Measurements from ENCODE around the gene ZNF267. TPM values are rescaled to one million over a fixed set of nuclear protein-coding genes. Genes with fewer than 3 reads are reported as not detected.
A peak's percentile ranks its signal among the peaks of the same experiment; 100 is the strongest.

Gene ZNF267
- total RNA-seq, 1 donor from 2014 or later: 12.9 TPM

DNA sequence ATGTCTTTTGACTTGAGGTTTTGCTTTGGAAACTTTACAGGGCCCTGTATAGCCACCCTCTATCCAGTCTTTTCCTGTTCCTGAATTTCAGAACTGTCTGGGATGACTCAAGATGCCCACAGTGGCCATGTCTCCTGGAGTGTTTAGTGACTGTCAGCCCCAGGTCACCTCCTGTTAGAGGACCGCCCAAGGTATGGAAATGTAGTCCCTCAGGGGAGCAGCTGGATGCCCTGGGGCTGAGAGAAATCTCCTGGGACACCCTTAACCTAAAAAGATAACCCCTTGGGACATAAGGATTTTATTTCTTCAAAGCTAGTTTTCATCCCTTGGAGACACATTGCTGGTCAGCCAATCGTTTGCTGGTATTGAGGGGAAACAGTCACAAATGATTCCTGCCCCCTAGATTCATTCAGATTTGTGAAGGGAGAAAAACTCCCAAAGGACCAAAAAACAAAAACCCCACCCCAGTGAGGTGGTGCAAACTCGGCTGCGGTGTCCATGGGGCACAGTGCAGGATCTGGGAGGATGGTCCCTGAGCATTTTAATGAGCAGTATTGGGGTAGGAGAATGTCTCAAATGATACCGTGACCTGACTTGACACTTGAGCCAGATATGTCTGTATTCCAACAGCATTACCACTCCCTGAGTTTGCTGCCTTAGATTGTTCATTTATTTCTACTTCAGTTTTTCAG lies 1.7 kb downstream of the ZNF267 start:
- no peak for DNase-seq (ENCODE audit: low spot score in 2 of 2, unreplicated experiment in 2 of 2)
- Mint-ChIP-seq H3K4me3 (peak overlapping the region; percentile 94), H3K9me3 (no peaks in the 10 kb centered on the region), H3K27me3 (ENCODE audit: low read depth) (peaks cover 7% of the 10 kb centered on the region), H3K27ac (peak overlapping the region; percentile 98), H3K4me1 (peaks cover 25% of the 10 kb centered on the region), H3K36me3 (peaks cover 2% of the 10 kb centered on the region)
- TF ChIP-seq, protein P1, sequence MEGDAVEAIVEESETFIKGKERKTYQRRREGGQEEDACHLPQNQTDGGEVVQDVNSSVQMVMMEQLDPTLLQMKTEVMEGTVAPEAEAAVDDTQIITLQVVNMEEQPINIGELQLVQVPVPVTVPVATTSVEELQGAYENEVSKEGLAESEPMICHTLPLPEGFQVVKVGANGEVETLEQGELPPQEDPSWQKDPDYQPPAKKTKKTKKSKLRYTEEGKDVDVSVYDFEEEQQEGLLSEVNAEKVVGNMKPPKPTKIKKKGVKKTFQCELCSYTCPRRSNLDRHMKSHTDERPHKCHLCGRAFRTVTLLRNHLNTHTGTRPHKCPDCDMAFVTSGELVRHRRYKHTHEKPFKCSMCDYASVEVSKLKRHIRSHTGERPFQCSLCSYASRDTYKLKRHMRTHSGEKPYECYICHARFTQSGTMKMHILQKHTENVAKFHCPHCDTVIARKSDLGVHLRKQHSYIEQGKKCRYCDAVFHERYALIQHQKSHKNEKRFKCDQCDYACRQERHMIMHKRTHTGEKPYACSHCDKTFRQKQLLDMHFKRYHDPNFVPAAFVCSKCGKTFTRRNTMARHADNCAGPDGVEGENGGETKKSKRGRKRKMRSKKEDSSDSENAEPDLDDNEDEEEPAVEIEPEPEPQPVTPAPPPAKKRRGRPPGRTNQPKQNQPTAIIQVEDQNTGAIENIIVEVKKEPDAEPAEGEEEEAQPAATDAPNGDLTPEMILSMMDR (IDR thresholded peaks at IDR 0.05; ENCODE audit: unreplicated experiment): no peak

DNA sequence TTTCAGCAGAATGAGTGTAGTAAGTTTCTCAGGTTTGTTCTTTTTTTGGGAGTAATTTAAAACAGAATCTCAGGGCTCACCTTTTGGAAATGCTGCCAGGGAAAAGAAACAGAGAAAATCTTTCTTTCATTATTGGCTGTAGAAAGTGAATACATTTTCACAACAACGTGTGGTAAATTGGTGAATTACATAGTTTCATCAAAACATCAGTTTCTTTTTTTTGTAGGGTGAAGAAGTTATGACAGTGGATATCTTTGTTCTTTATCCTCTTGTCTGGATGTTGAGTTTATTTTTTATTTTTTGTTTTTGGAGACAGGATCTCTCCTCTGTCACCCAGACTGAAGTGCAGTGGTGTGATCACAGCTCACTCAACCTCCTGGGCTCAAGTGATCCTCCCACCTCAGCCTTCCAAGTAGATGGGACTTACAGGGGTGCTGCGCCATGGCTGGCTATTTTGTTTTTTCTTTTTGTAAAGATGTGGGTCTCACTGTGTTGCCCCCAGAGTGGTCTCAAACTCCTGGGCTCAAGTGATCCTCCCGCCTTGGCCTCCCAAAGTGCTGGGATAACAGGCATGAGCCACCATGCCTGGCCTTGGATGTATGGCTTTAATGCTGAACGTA lies 2.4 kb downstream of the ZNF267 start:
- no peaks in the 10 kb centered on the region for H3K9me3 Mint-ChIP-seq
- peaks cover under 1% of the 10 kb centered on the region for H3K27me3 Mint-ChIP-seq (ENCODE audit: low read depth)
- DNase-seq (ENCODE audit: low spot score in 2 of 2, unreplicated experiment in 2 of 2): no peak
- no peak overlapping the region for H3K4me3 Mint-ChIP-seq
- peaks cover 29% of the 10 kb centered on the region for H3K4me1 Mint-ChIP-seq
- H3K36me3 Mint-ChIP-seq: peaks cover 2% of the 10 kb centered on the region
- TF ChIP-seq, protein P1 (IDR thresholded peaks at IDR 0.05; ENCODE audit: unreplicated experiment): no peak
- no peak overlapping the region for H3K27ac Mint-ChIP-seq

DNA sequence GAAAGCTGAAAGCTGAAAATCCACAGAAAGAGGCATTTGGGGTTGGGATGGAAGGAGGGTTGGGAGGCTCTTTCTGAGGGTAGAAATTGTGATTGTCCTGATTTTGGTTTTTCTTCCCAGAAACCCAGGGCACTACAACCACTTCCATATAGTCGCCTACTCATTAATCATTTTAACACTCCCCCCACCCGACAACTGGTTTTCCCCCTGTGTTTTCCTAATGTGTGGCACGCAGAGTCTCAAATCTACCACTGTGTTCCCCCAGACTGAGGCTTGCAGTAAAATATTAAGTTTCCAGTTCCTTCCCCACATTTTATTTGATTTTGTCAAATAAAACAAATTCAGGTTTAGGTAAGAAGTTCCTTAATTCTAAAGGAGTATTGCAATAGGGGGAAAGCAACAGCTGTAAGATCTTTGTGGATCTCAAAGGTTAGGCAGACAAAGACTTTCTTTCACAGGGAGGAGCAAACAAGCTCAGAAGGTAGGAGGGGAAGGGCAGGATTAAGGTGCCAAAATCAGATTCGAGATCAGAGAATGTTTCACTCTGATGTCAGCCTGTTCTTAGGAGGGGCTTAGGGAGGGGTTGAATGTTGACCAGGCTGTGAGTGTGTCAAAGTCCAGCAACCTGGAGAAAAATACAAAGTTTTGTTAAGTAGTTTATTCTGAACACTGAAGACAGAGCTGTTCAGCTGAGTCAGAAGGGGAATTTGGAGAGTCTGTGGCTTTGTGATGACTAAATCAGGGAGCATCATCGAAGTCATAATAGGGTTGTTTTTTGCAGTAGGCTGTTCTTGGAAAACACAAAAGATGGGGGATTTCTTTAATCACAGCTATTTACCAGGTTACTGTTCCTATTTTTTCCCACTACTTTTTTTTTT lies 3.6 kb downstream of the ZNF267 start:
- Mint-ChIP-seq H3K4me1 (peaks cover 29% of the 10 kb centered on the region), H3K36me3 (peaks cover 2% of the 10 kb centered on the region), H3K4me3 (no peak overlapping the region), H3K9me3 (no peaks in the 10 kb centered on the region), H3K27ac (peak overlapping the region; percentile 28), H3K27me3 (ENCODE audit: low read depth) (no peaks in the 10 kb centered on the region)
- TF ChIP-seq, protein P1 (IDR thresholded peaks at IDR 0.05; ENCODE audit: unreplicated experiment): no peak
- DNase-seq (ENCODE audit: low spot score in 2 of 2, unreplicated experiment in 2 of 2): no peak

DNA sequence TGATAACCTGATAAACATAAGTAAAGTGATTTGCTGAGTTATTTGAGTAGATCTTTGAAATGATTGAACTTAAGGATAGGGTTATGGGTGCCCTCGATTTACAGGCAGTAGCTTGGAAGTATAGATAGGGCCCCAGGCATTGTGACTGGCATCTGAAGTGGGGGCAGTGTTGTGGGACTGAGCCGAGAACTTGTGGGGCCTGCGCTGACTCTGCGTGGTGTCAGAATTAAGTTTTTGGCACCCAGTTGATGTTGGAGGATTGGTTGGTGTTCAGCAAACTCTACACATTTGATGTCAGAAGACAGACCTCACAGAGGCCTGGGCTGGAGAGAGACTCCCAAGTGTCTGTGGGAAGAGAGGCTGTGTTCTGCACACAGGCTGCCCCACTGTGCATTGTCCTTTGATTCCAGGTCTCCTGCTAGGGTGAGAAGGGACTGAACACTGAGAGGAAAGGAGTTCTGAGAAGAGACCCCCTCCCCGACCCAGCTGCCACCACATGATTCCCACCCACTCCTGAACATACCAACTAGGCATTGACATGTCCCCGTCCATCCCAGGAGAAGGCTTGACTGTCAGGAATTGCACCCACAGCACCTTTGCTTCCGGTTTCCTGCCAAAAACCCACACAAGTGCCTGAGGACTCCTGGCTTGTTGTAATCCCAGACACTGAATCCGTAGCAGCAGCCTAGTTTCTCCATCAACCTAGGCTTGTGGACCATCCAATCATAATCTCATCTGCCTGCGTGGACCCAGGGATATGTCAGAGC lies 4.5 kb downstream of the ZNF267 start:
- no peaks in the 10 kb centered on the region for H3K9me3 Mint-ChIP-seq
- no peaks in the 10 kb centered on the region for H3K27me3 Mint-ChIP-seq (ENCODE audit: low read depth)
- peaks cover 29% of the 10 kb centered on the region for H3K4me1 Mint-ChIP-seq
- no peak overlapping the region for H3K4me3 Mint-ChIP-seq
- peaks cover 2% of the 10 kb centered on the region for H3K36me3 Mint-ChIP-seq
- DNase-seq (ENCODE audit: low spot score in 2 of 2, unreplicated experiment in 2 of 2): no peak
- H3K27ac Mint-ChIP-seq: peak overlapping the region; percentile 17
- TF ChIP-seq, protein P1 (IDR thresholded peaks at IDR 0.05; ENCODE audit: unreplicated experiment): no peak

DNA sequence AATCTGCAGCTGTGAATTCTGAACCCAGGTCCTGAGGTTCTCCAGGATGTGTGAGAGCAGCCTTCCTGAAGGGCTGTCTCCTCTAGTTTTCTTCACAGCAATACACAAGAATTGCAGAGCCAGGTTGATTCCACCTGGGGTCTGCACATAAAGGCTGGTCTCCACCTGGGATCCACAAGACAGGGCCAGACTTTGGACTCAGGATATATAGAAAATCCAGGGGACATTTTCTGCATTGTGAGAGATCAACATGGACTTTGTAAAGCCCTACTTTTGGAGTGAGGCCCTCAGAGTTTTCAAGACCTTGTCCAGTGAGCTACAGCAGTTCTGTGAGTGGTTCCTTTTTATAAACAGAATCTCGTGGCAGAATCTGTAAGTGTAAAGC lies 6.3 kb downstream of the ZNF267 start:
- Mint-ChIP-seq H3K36me3 (peaks cover 5% of the 10 kb centered on the region), H3K27me3 (ENCODE audit: low read depth) (no peaks in the 10 kb centered on the region), H3K4me1 (peaks cover 23% of the 10 kb centered on the region), H3K9me3 (no peaks in the 10 kb centered on the region), H3K27ac (peak overlapping the region; percentile 39), H3K4me3 (no peak overlapping the region)
- TF ChIP-seq, protein P1 (IDR thresholded peaks at IDR 0.05; ENCODE audit: unreplicated experiment): no peak
- no peak for DNase-seq (ENCODE audit: low spot score in 2 of 2, unreplicated experiment in 2 of 2)
